Gastroesophageal sphincter (tissue), 3 donors: ENCODE measurements around the gene CRACR2A.

Experiments
- EP300 ChIP-seq: sonication (generic); formaldehyde crosslinking; IDR thresholded peaks from one replicate; pipeline ENCODE4 v1.6.1; 2017; ENCODE audit warnings: antibody characterized with exemption, mild to moderate bottlenecking
- POLR2A ChIP-seq, 2 donors: fragments of 450-650 bp; IDR thresholded peaks; one replicate each; pipeline ENCODE4 v1.6.1; 2017; ENCODE audit warnings: antibody characterized with exemption in 2 of 2, mild to moderate bottlenecking in 2 of 2, moderate library complexity in 1 of 2
- POLR2AphosphoS5 ChIP-seq: sonication (generic); formaldehyde crosslinking; IDR thresholded peaks from one replicate; pipeline ENCODE4 v1.6.1; 2017; ENCODE audit warnings: antibody characterized with exemption
- TF ChIP-seq, protein P1 (sequence below), 4 experiments: fragments of 200-600 bp in 2 of 4; fragments of 450-650 bp in 2 of 4; sonication (generic) in 1 of 4; IDR thresholded peaks; one replicate each; pipeline ENCODE4 v1.5.1; 2017 to 2019; ENCODE audit warnings: antibody characterized with exemption in 4 of 4, mild to moderate bottlenecking in 2 of 4, moderate library complexity in 2 of 4

- TF ChIP-seq, protein P1, sequence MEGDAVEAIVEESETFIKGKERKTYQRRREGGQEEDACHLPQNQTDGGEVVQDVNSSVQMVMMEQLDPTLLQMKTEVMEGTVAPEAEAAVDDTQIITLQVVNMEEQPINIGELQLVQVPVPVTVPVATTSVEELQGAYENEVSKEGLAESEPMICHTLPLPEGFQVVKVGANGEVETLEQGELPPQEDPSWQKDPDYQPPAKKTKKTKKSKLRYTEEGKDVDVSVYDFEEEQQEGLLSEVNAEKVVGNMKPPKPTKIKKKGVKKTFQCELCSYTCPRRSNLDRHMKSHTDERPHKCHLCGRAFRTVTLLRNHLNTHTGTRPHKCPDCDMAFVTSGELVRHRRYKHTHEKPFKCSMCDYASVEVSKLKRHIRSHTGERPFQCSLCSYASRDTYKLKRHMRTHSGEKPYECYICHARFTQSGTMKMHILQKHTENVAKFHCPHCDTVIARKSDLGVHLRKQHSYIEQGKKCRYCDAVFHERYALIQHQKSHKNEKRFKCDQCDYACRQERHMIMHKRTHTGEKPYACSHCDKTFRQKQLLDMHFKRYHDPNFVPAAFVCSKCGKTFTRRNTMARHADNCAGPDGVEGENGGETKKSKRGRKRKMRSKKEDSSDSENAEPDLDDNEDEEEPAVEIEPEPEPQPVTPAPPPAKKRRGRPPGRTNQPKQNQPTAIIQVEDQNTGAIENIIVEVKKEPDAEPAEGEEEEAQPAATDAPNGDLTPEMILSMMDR (IDR thresholded peaks at IDR 0.05) = no peak
- TF ChIP-seq POLR2AphosphoS5 = no peak
- no peak for TF ChIP-seq POLR2A (IDR thresholded peaks at IDR 0.05)
- no peak for TF ChIP-seq EP300
Observed at GRCh38 chr12:3720772-3721171, 32.1 kb downstream of the CRACR2A start.
